GM12878 (cell line): ENCODE data around the gene GFRA4. TPM values are rescaled to one million over a fixed set of nuclear protein-coding genes. Genes with fewer than 3 reads are reported as not detected.

Source experiments
- ATAC-seq: fragments of 200-7000 bp; cut with Tn5 transposase; 3 replicates; pipeline ENCODE4 v1.9.1; 2020; ENCODE audit warnings: mild to moderate bottlenecking, moderate library complexity
- BruUV-seq: library from RNA; stranded (reverse); fragments of 400-500 nt; replicated peaks from 2 replicates; lab custom pipeline; 2021; lab: Mats Ljungman, UMichigan
- CTCF ChIA-PET: fragments of 300-600 bp; sonication (Branson Sonifier 250); formaldehyde crosslinking; extraction: SDS; loops from one replicate; lab custom pipeline; 2021; ENCODE audit warnings: inconsistent platforms; lab: Yijun Ruan, JAX
- POLR2A ChIA-PET: fragments of 350-600 bp; formaldehyde crosslinking; extraction: SDS; loops from one replicate; lab custom pipeline; 2021; ENCODE audit warnings: inconsistent platforms; lab: Charles Lee
- RAD21 ChIA-PET: fragments of 300-600 bp; sonication (Branson Sonifier 250); formaldehyde crosslinking; loops from one replicate; lab custom pipeline; 2023; ENCODE audit warnings: antibody characterized with exemption; ENCODE audit not compliant: unreplicated experiment; lab: Charles Lee
- SMC1A ChIA-PET: fragments of 300-600 bp; sonication (Branson Sonifier 250); formaldehyde crosslinking; loops from one replicate; lab custom pipeline; 2023; ENCODE audit not compliant: unreplicated experiment, uncharacterized antibody; lab: Charles Lee
- DNase-seq: peaks from one replicate; pipeline ENCODE4 v3.0.0-alpha.2; 2011; ENCODE audit warnings: low read depth, low spot score
- FAIRE-seq: peaks from 3 replicates; lab custom pipeline; 2011; peaks lifted over from hg19 to GRCh38; lab: Jason Lieb, UNC
- H2AFZ ChIP-seq: 2 replicates; pipeline ENCODE4 v1.6.0; 2011; ENCODE audit warnings: low read depth, low read length, control low read depth; ENCODE audit not compliant: control insufficient read depth
- H3K27ac ChIP-seq: 2 replicates; pipeline ENCODE4 v1.5.1; 2011; ENCODE audit warnings: control low read depth; ENCODE audit not compliant: control insufficient read depth, insufficient read depth
- H3K27me3 ChIP-seq, 2 experiments: replicated peaks in 1 of 2; 2 replicates each; pipeline versions ENCODE4 v1.6.0 to v1.6.1; 2011; ENCODE audit warnings: low read length in 1 of 2; ENCODE audit not compliant: control insufficient read depth in 2 of 2, insufficient read depth in 2 of 2
- H3K36me3 ChIP-seq, 2 experiments: 2 replicates each; pipeline ENCODE4 v1.5.1; 2011; ENCODE audit warnings: low read length in 1 of 2; ENCODE audit not compliant: control insufficient read depth in 2 of 2, insufficient read depth in 2 of 2
- H3K4me1 ChIP-seq: 2 replicates; pipeline ENCODE4 v1.6.1; 2011; ENCODE audit warnings: mild to moderate bottlenecking, low read length, moderate library complexity, mixed read lengths; ENCODE audit not compliant: control insufficient read depth, insufficient read depth
- H3K4me2 ChIP-seq: 2 replicates; pipeline ENCODE4 v1.6.0; 2011; ENCODE audit warnings: control low read depth; ENCODE audit not compliant: control insufficient read depth, insufficient read depth
- H3K4me3 ChIP-seq: fragments of 200-600 bp; sonication (generic); 2 replicates; pipeline ENCODE4 v1.5.1; 2016
- H3K79me2 ChIP-seq: 2 replicates; pipeline ENCODE4 v1.6.0; 2011; ENCODE audit warnings: low read length; ENCODE audit not compliant: control insufficient read depth, insufficient read depth
- H3K9ac ChIP-seq: 2 replicates; pipeline ENCODE4 v1.8.0; 2011; ENCODE audit warnings: low read length, control low read depth, mixed read lengths; ENCODE audit not compliant: control insufficient read depth, insufficient read depth
- H3K9me3 ChIP-seq: replicated peaks from 3 replicates; pipeline ENCODE4 v1.5.1; 2011; ENCODE audit warnings: mild to moderate bottlenecking, low read length; ENCODE audit not compliant: control insufficient read depth, insufficient read depth
- H4K20me1 ChIP-seq: 2 replicates; pipeline ENCODE4 v1.6.0; 2011; ENCODE audit not compliant: control insufficient read depth, insufficient read depth
- ASH2L ChIP-seq: fragments of 300-600, 200-600 bp; sonication (generic); IDR thresholded peaks from 2 replicates; pipeline ENCODE4 v1.6.1; 2017; ENCODE audit warnings: low read depth, mild to moderate bottlenecking, borderline replicate concordance
- E4F1 ChIP-seq: fragments of 450-650 bp; IDR thresholded peaks from 2 replicates; pipeline ENCODE4 v1.6.1; 2018; ENCODE audit warnings: borderline replicate concordance, mild to moderate bottlenecking; ENCODE audit not compliant: partially characterized antibody
- IRF4 ChIP-seq: IDR thresholded peaks from 2 replicates; pipeline ENCODE4 v1.6.1; 2011; ENCODE audit warnings: low read depth, low read length
- NFXL1 ChIP-seq: fragments of 450-650 bp; IDR thresholded peaks from 2 replicates; pipeline ENCODE4 v1.6.1; 2017; ENCODE audit warnings: antibody characterized with exemption, mild to moderate bottlenecking, borderline replicate concordance
- NR2F1 ChIP-seq: fragments of 450-650 bp; conservative IDR thresholded peaks from 2 replicates; pipeline ENCODE4 v1.6.1; 2017; ENCODE audit warnings: mild to moderate bottlenecking
- RAD51 ChIP-seq: fragments of 450-650 bp; IDR thresholded peaks from 2 replicates; pipeline ENCODE4 v1.6.1; 2016; ENCODE audit warnings: moderate library complexity, mild to moderate bottlenecking, inconsistent platforms
- RCOR1 ChIP-seq: conservative IDR thresholded peaks from 2 replicates; pipeline ENCODE4 v1.6.1; 2012; ENCODE audit warnings: low read depth, low read length, improper control_type of control experiment
- TCF12 ChIP-seq: IDR thresholded peaks from 2 replicates; pipeline ENCODE4 v1.6.1; 2011; ENCODE audit warnings: low read depth, mild to moderate bottlenecking, low read length
- TCF3 ChIP-seq: IDR thresholded peaks from 2 replicates; pipeline ENCODE4 v1.6.1; 2012; ENCODE audit warnings: low read depth, mild to moderate bottlenecking, low read length, borderline replicate concordance; ENCODE audit not compliant: insufficient read depth
- TCF7 ChIP-seq: IDR thresholded peaks from 2 replicates; pipeline ENCODE4 v1.6.1; 2014; ENCODE audit warnings: antibody characterized with exemption, borderline replicate concordance
- WGBS: methylation state at CpG from one replicate; pipeline ENCODE4 v1.1.6; 2016; ENCODE audit warnings: low lambda C conversion rate; ENCODE audit not compliant: insufficient replicate concordance, insufficient coverage; ENCODE audit errors: missing lambda C conversion rate; 5-methylcytosine and 5-hydroxymethylcytosine counted together
- in situ Hi-C: fragments of 300-500 bp; cut with MboI; formaldehyde crosslinking; loops from 9 replicates; pipeline ENCODE4 v1.14.3; 2018; ENCODE audit warnings: mixed read lengths
- intact Hi-C: fragments of 100-400 bp; cut with micrococcal nuclease; formaldehyde crosslinking; loops from one replicate; pipeline ENCODE4 v1.14.2; 2022; ENCODE audit not compliant: unreplicated experiment
- polyA plus RNA-seq, 11 experiments: library from polyadenylated mRNA; depleted of rRNA in 4 of 11; unstranded in 6 of 11; stranded (reverse) in 5 of 11; fragments of >200 nt; fragmentation: Nextera tagmentation in 4 of 11; fragmentation: Illumina TruSeq in 1 of 11; extraction: Ambion mirVana in 4 of 11; extraction: Trizol in 1 of 11; gene quantifications; 1 replicate in 1 of 11; 2 replicates in 10 of 11; pipeline versions ENCODE4 v1.2.1 to v1.2.3, GENCODE V29; 2011 to 2016; ENCODE audit warnings: inconsistent platforms in 2 of 11, missing spikeins in 2 of 11, low read depth in 1 of 11
- total RNA-seq, 4 experiments: library from RNA; depleted of rRNA in 3 of 4; stranded (reverse); fragments of >200 nt in 3 of 4; fragmentation: Illumina TruSeq in 1 of 4; extraction: Trizol in 1 of 4; gene quantifications; 2 replicates each; pipeline versions ENCODE4 v1.2.1 to v1.2.3, GENCODE V29; 2013 to 2021

The GFRA4 gene
- total and polyA plus RNA-seq, 10 of the 15 experiments (the other 5 are each of a cell fraction or from before 2014, with no cell fraction given) = 0.04 TPM; not detected in 9

GRCh38 chr20:3631534-3631933, 31.7 kb downstream of the GFRA4 start:
- CTCF ChIA-PET = no interaction called here
- Histone ChIP-seq H3K27me3 (no peaks in the 10 kb centered on the region), H3K4me1 (no peaks in the 10 kb centered on the region), H3K4me2 (no peak overlapping the region), H3K9ac (no peak overlapping the region), H3K9me3 (no peaks in the 10 kb centered on the region), H3K36me3 (peaks cover 0 to 4% of the 10 kb centered on the region in 2 experiments; a peak in 2 of 4 replicates)
- FAIRE-seq (no peak), DNase-seq (no peak)
- SMC1A ChIA-PET = no interaction called here
- no peak for TF ChIP-seq ASH2L
- no peak for TF ChIP-seq E4F1
- no peak for TF ChIP-seq TCF3
- no peak for TF ChIP-seq NFXL1
- TF ChIP-seq IRF4 = no peak
- TF ChIP-seq TCF7 = no peak
- no peak for TF ChIP-seq RCOR1
- TF ChIP-seq RAD51 = no peak
- TF ChIP-seq NR2F1 = no peak
- no peak for TF ChIP-seq TCF12
- TF ChIP-seq, all 136 proteins: peak for 0
- H2AFZ ChIP-seq = no peak overlapping the region
- RAD21 ChIA-PET = no interaction called here
- intact Hi-C loops (no loop called here), in situ Hi-C loops (no loop called here)
- H3K4me3 ChIP-seq = no peak overlapping the region
- no peaks in the 10 kb centered on the region for H4K20me1 ChIP-seq
- POLR2A ChIA-PET = interaction anchor here (0.6 kb wide), 1 partner anchor 295 kb away, joined by 5 read pairs; no protein-coding TSS in a partner anchor
- no TSS peak for BruUV-seq
- 96% methylated on average over 5 of the region's 5 CpGs for WGBS
- no peak overlapping the region for H3K27ac ChIP-seq
- H3K79me2 ChIP-seq = no peaks in the 10 kb centered on the region
- ATAC-seq = no peak
